Keratinocyte (primary cell): Measurements from ENCODE around the gene TM7SF3. TPM values are rescaled to one million over a fixed set of nuclear protein-coding genes. Genes with fewer than 3 reads are reported as not detected.

ENCODE experiments used
- DNase-seq: peaks from one replicate; pipeline ENCODE4 v3.0.0-alpha.2; 2011; ENCODE audit warnings: low read depth, missing footprints, low spot score
- FAIRE-seq: peaks from 2 replicates; lab custom pipeline; 2011; peaks lifted over from hg19 to GRCh38; lab: Jason Lieb, UNC
- H2AFZ ChIP-seq: 2 replicates; pipeline ENCODE4 v1.6.0; 2012; ENCODE audit warnings: low read length, control low read depth, inconsistent platforms; ENCODE audit not compliant: control insufficient read depth
- H3K27ac ChIP-seq: 2 replicates; pipeline ENCODE4 v1.5.1; 2011; ENCODE audit warnings: low read length; ENCODE audit not compliant: control insufficient read depth, insufficient read depth
- H3K27me3 ChIP-seq: 3 replicates; pipeline ENCODE4 v1.6.0; 2011; ENCODE audit warnings: low read length; ENCODE audit not compliant: control insufficient read depth, insufficient read depth; ENCODE audit errors: extremely low read depth
- H3K36me3 ChIP-seq, 2 experiments: 2 replicates in 1 of 2; 3 replicates in 1 of 2; pipeline ENCODE4 v1.5.1; 2011; ENCODE audit warnings: low read length in 2 of 2, mild to moderate bottlenecking in 1 of 2; ENCODE audit not compliant: control insufficient read depth in 2 of 2, insufficient read depth in 2 of 2; ENCODE audit errors: extremely low read depth in 1 of 2
- H3K4me1 ChIP-seq: 3 replicates; pipeline ENCODE4 v1.5.1; 2011; ENCODE audit warnings: low read length; ENCODE audit not compliant: control insufficient read depth, insufficient read depth; ENCODE audit errors: extremely low read depth
- H3K4me2 ChIP-seq: 3 replicates; pipeline ENCODE4 v1.6.0; 2011; ENCODE audit warnings: low read depth, low read length; ENCODE audit not compliant: control insufficient read depth, insufficient read depth; ENCODE audit errors: extremely low read depth
- H3K4me3 ChIP-seq, 3 experiments: fragments of 200-600 bp in 1 of 3; sonication (generic) in 1 of 3; 2 replicates in 2 of 3; 3 replicates in 1 of 3; pipeline ENCODE4 v1.5.1; 2011 to 2016; ENCODE audit warnings: low read length in 3 of 3, mild to moderate bottlenecking in 3 of 3, control low read depth in 2 of 3, inconsistent platforms in 1 of 3, low read depth in 1 of 3, mixed read lengths in 1 of 3, mixed run types in 1 of 3, moderate library complexity in 1 of 3; ENCODE audit not compliant: control insufficient read depth in 2 of 3, insufficient read depth in 2 of 3; ENCODE audit errors: extremely low read depth in 1 of 3
- H3K79me2 ChIP-seq: 2 replicates; pipeline ENCODE4 v1.6.0; 2012; ENCODE audit warnings: low read length; ENCODE audit not compliant: control insufficient read depth, insufficient read depth
- H3K9ac ChIP-seq: 3 replicates; pipeline ENCODE4 v1.6.0; 2011; ENCODE audit warnings: low read length; ENCODE audit not compliant: control insufficient read depth, insufficient read depth; ENCODE audit errors: extremely low read depth
- H3K9me1 ChIP-seq: 3 replicates; pipeline ENCODE4 v1.6.0; 2011; ENCODE audit warnings: low read length; ENCODE audit not compliant: control insufficient read depth, insufficient read depth; ENCODE audit errors: extremely low read depth
- H3K9me3 ChIP-seq: 2 replicates; pipeline ENCODE4 v1.5.1; 2012; ENCODE audit warnings: low read depth, low read length; ENCODE audit not compliant: control insufficient read depth
- H4K20me1 ChIP-seq: 3 replicates; pipeline ENCODE4 v1.6.0; 2011; ENCODE audit warnings: low read length; ENCODE audit not compliant: control insufficient read depth, insufficient read depth; ENCODE audit errors: extremely low read depth
- CTCF ChIP-seq, 3 experiments: IDR thresholded peaks in 1 of 3; conservative IDR thresholded peaks in 1 of 3; optimal IDR thresholded peaks in 1 of 3; 2 replicates in 2 of 3; 3 replicates in 1 of 3; pipeline versions ENCODE3 to v1.5.1; 2011; ENCODE audit warnings: low read length in 3 of 3, mild to moderate bottlenecking in 3 of 3, moderate library complexity in 2 of 3, control low read depth in 1 of 3, inconsistent platforms in 1 of 3; ENCODE audit not compliant: insufficient read depth in 2 of 3; ENCODE audit errors: extremely low read depth in 1 of 3
- EZH2 ChIP-seq: IDR thresholded peaks from one replicate; pipeline ENCODE4 v1.6.1; 2012; ENCODE audit warnings: inconsistent platforms, mild to moderate bottlenecking, low read length, moderate library complexity
- dilution Hi-C: fragments of 300-500 bp; cut with MboI; formaldehyde crosslinking; loops from one replicate; pipeline ENCODE4 v1.7.0; 2020; ENCODE audit warnings: low sequenced_read_pairs; ENCODE audit not compliant: extremely low pct_ligation_motif_present
- polyA plus RNA-seq, 5 experiments: library from polyadenylated mRNA; depleted of rRNA in 3 of 5; stranded (reverse) in 3 of 5; stranded (forward) in 1 of 5; unstranded in 1 of 5; fragments of >200 nt; gene quantifications; 1 replicate in 1 of 5; 2 replicates in 3 of 5; 3 replicates in 1 of 5; pipeline versions ENCODE4 v1.2.1 to v1.2.3, GENCODE V29; 2011 to 2012; ENCODE audit warnings: missing spikeins in 2 of 5, low read depth in 1 of 5, low replicate concordance in 1 of 5

Gene TM7SF3
- polyA plus RNA-seq, 1 donor (not counting 4 experiments of a cell fraction or from before 2014, with no cell fraction given), result 407 TPM

GRCh38 chr12:27000961-27001360 is 13.2 kb downstream of the TM7SF3 start:
- Histone ChIP-seq H3K36me3 (peaks cover 9 to 28% of the 10 kb centered on the region in 2 experiments), H4K20me1 (no peaks in the 10 kb centered on the region), H3K9me3 (no peaks in the 10 kb centered on the region), H3K4me3 (no peak overlapping the region), H2AFZ (no peak overlapping the region), H3K4me1 (no peaks in the 10 kb centered on the region), H3K79me2 (peaks cover 71% of the 10 kb centered on the region), H3K27ac (no peak overlapping the region), H3K4me2 (no peak overlapping the region), H3K27me3 (no peaks in the 10 kb centered on the region), H3K9me1 (no peaks in the 10 kb centered on the region), H3K9ac (no peak overlapping the region)
- dilution Hi-C loops, result no loop called here
- FAIRE-seq (peak; percentile 43), DNase-seq (no peak)
- TF ChIP-seq CTCF (optimal IDR thresholded peaks at IDR 0.05 in 1 of 3, IDR thresholded peaks at IDR 0.05 in 1 of 3, conservative IDR thresholded peaks at IDR 0.05 in 1 of 3; ENCODE audit: extremely low read depth in 1 of 3, insufficient read depth in 2 of 3, low read length in 3 of 3), result no peak
- no peak for TF ChIP-seq EZH2

- dilution Hi-C loops, result no loop called here
- Histone ChIP-seq H3K9me3 (no peaks in the 10 kb centered on the region), H3K4me1 (no peaks in the 10 kb centered on the region), H3K9ac (no peak overlapping the region), H3K27ac (no peak overlapping the region), H3K4me3 (no peak overlapping the region), H3K27me3 (no peaks in the 10 kb centered on the region), H2AFZ (no peak overlapping the region), H3K9me1 (no peaks in the 10 kb centered on the region), H3K4me2 (no peak overlapping the region), H3K79me2 (peaks cover 48% of the 10 kb centered on the region), H3K36me3 (peaks cover 25 to 45% of the 10 kb centered on the region in 2 experiments), H4K20me1 (no peaks in the 10 kb centered on the region)
- FAIRE-seq (no peak), DNase-seq (no peak)
- TF ChIP-seq EZH2, result no peak
- no peak for TF ChIP-seq CTCF (optimal IDR thresholded peaks at IDR 0.05 in 1 of 3, IDR thresholded peaks at IDR 0.05 in 1 of 3, conservative IDR thresholded peaks at IDR 0.05 in 1 of 3; ENCODE audit: extremely low read depth in 1 of 3, insufficient read depth in 2 of 3, low read length in 3 of 3)
Observed at GRCh38 chr12:26997003-26997402, 17.2 kb downstream of the TM7SF3 start.
